Left colon (tissue), 2 donors: ENCODE results near the gene DUSP8. TPM values are rescaled to one million over a fixed set of nuclear protein-coding genes. Genes with fewer than 3 reads are reported as not detected.

Source experiments
- ATAC-seq: fragments of 200-7000 bp; cut with Tn5 transposase; one replicate; pipeline ENCODE4 v1.9.1; 2020; ENCODE audit warnings: mild to moderate bottlenecking, moderate library complexity
- DNase-seq, 2 donors: peaks; one replicate each; pipeline ENCODE4 v3.0.0-alpha.2; 2020
- intact Hi-C, 2 donors: fragments of 100-400 bp; cut with DNase I in 1 of 2; cut with micrococcal nuclease in 1 of 2; formaldehyde crosslinking; loops; one replicate each; pipeline versions ENCODE4 v1.11.2 to v1.14.0; 2022; cut with DNase I, micrococcal nuclease
- total RNA-seq, 2 donors: library from RNA; stranded (reverse); fragmentation: NEBNext Ultra II Directional; extraction: Animal tissue kit (Norgen Biotek cat#: 25700); gene quantifications; one replicate each; pipeline ENCODE4 v1.2.1, GENCODE V29; 2021
- donor health status: DM: no; HTN: no; CAD: no.
- donor health status: DM: yes; HTN: yes; CAD: no.

Gene DUSP8
- total RNA-seq, 2 donors from 2014 or later = 27.2 to 45.0 TPM

GRCh38 chr11:1557904-1558774 is 13.9 kb downstream of the DUSP8 start:
- DNase-seq (peak; percentile 49 to 87), ATAC-seq (peak; percentile 21)
- intact Hi-C loops = no loop called here

GRCh38 chr11:1557051-1557884 is 14.8 kb downstream of the DUSP8 start:
- DNase-seq (no peak), ATAC-seq (no peak)
- intact Hi-C loops = no loop called here

GRCh38 chr11:1556278-1556902 is 15.7 kb downstream of the DUSP8 start:
- DNase-seq = no peak
- ATAC-seq = no peak

GRCh38 chr11:1555713-1556153 is 16.3 kb downstream of the DUSP8 start:
- DNase-seq = no peak
- no peak for ATAC-seq
- intact Hi-C loops = no loop called here

More at GRCh38 chr11:1556278-1556902, 15.7 kb downstream of the DUSP8 start:
- intact Hi-C loops = no loop called here

GRCh38 chr11:1554981-1555712 is 16.9 kb downstream of the DUSP8 start:
- DNase-seq = no peak
- intact Hi-C loops = no loop called here
- ATAC-seq = no peak

GRCh38 chr11:1553808-1554594 is 18.1 kb downstream of the DUSP8 start:
- ATAC-seq (peak; percentile 81), DNase-seq (peak; percentile 71 to 91)
- intact Hi-C loops = no loop called here

GRCh38 chr11:1549338-1550330 is 22.4 kb downstream of the DUSP8 start:
- intact Hi-C loops = no loop called here
- DNase-seq (no peak), ATAC-seq (no peak)

GRCh38 chr11:1548221-1549070 is 23.6 kb downstream of the DUSP8 start:
- DNase-seq = peak; percentile 83 to 92
- intact Hi-C loops = no loop called here
- ATAC-seq = peak; percentile 62

GRCh38 chr11:1547467-1548098 is 24.5 kb downstream of the DUSP8 start:
- DNase-seq (no peak), ATAC-seq (peak; percentile 24)
- intact Hi-C loops = no loop called here

GRCh38 chr11:1546536-1547466 is 25.3 kb downstream of the DUSP8 start:
- intact Hi-C loops = no loop called here
- ATAC-seq = peak; percentile 60
- DNase-seq = peak; percentile 67 to 78

GRCh38 chr11:1546077-1546535 is 26.0 kb downstream of the DUSP8 start:
- DNase-seq = peak; percentile 72 to 91
- intact Hi-C loops = no loop called here
- ATAC-seq = peak; percentile 63

GRCh38 chr11:1545432-1545831 is 26.6 kb downstream of the DUSP8 start:
- DNase-seq (no peak), ATAC-seq (no peak)
- intact Hi-C loops = no loop called here

- ATAC-seq (no peak), DNase-seq (no peak)
- intact Hi-C loops = no loop called here
These were observed 27.5 kb downstream of the DUSP8 start for GRCh38 chr11:1544536-1544935.

- DNase-seq (no peak), ATAC-seq (no peak)
- intact Hi-C loops = no loop called here
These were observed 28.3 kb downstream of the DUSP8 start for GRCh38 chr11:1543606-1544263.
